ENCODE data around the gene SETBP1.

The SETBP1 gene

DNA sequence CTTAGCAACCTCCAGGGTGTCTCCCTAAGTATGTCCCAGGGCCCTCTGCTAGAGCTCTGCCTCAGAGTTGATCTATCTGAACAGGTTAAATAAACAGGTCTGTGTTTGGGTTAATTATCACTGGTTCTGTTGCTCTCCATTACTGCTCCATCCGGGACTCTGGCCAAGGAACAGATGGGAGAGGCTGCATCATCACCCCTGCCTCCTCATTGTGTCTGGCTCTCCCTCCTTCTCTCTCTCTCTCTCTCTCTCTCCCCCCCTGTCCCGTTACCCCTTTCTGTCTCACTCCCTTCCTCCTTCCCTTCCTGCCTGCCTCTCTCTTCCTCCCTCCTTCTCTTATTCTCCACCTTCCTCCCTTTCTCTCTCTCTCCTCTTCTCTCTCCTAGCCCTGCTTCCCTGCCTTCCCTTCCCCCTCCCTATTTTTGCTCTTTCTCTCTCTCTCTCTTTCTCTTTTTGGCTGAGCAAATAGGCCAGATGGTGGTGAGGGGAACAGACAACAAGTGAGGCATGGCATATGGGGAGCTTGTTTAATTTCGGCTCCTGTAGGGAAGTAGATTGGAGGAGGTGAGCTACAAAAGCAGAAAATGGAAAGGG, 62.1 kb downstream of the SETBP1 start:
- Mint-ChIP-seq H3K4me3 (no peak overlapping the region), H3K36me3 (ENCODE audit: insufficient read depth) (peaks cover 1% of the 10 kb centered on the region), H3K9me3 (no peaks in the 10 kb centered on the region), H3K27ac (ENCODE audit: low read depth) (no peak overlapping the region), H3K27me3 (no peaks in the 10 kb centered on the region), H3K4me1 (no peaks in the 10 kb centered on the region)
- no peak for ATAC-seq (replicated peaks; ENCODE audit: extremely low read depth, poor library complexity, severe bottlenecking)
- no peak for DNase-seq (ENCODE audit: low spot score in 2 of 2)

DNA sequence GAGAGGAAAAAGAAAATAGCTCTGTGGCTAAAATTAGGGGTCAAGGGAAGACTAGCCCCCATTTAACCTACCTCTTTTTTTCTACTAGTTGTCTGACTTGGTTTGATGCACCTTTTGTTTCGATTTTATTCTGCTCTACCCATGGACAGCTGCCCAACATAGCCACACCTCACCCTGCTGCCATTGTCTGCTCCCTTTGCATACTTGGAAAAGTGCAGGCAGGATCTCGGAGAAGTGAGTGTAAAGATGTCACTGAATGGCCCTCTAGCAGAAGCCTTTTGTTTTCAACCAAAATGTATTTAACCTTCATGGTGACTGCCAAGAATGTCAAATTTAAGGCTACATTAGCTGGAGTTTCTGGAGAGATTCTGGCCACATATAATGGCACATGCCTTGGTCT, 62.9 kb downstream of the SETBP1 start:
- H3K27ac Mint-ChIP-seq (ENCODE audit: low read depth): no peak overlapping the region
- no peak for ATAC-seq (replicated peaks; ENCODE audit: extremely low read depth, poor library complexity, severe bottlenecking)
- H3K27me3 Mint-ChIP-seq: no peaks in the 10 kb centered on the region
- no peaks in the 10 kb centered on the region for H3K9me3 Mint-ChIP-seq
- no peak overlapping the region for H3K4me3 Mint-ChIP-seq
- DNase-seq (ENCODE audit: low spot score in 2 of 2): no peak
- peaks cover 1% of the 10 kb centered on the region for H3K36me3 Mint-ChIP-seq (ENCODE audit: insufficient read depth)
- H3K4me1 Mint-ChIP-seq: no peaks in the 10 kb centered on the region

DNA sequence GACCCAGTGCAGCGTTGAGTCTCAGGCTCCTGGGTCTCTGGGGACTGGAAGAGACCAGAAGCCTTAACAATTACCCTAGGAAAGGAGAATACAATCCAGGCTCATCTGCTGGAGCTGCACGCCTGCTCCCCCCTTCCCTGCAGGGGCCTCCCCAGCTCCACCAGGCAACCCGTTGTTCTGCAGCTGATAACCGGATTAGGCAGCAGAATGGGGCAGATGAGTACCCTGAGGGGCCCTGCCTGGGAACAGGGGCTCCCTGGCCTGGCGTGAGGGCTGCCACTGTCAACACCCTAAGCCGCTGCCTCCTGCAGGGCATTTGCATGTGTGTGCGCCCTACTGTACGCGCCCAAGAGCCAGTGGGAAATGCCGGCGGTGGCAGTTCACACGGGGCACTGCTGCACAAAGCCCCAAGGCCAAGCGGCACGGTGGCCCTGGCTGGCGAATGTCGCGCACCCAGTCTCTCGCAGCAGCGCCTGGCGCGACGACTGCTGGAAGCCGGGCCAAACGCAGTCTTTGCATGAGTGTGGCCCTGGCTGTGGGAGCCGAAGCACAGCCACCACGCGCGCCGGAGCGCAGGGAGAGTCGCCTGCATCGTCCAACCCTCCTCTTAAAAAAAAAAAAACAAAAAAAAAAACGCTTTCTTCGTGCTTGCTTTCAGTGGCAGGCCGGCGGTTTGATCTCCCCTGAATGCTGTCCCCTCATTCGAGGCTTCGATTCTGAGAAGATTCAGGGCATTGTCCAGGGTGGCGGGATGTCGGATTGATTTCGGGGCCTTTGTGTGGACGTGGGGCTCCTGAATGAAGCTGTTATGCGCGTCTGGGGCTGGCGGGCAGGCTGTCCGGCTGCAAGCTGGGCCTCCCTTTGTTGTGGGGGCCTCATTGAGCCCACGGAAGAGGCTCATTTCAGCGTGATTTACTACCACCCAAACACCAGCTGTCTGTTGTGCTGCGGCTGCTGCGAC, 63.8 kb downstream of the SETBP1 start:
- H3K4me1 Mint-ChIP-seq: no peaks in the 10 kb centered on the region
- ATAC-seq (replicated peaks; ENCODE audit: extremely low read depth, poor library complexity, severe bottlenecking) (no peak), DNase-seq (ENCODE audit: low spot score in 2 of 2) (no peak)
- no peaks in the 10 kb centered on the region for H3K9me3 Mint-ChIP-seq
- no peaks in the 10 kb centered on the region for H3K27me3 Mint-ChIP-seq
- H3K36me3 Mint-ChIP-seq (ENCODE audit: insufficient read depth): peaks cover 1% of the 10 kb centered on the region
- no peak overlapping the region for H3K4me3 Mint-ChIP-seq
- H3K27ac Mint-ChIP-seq (ENCODE audit: low read depth): no peak overlapping the region

DNA sequence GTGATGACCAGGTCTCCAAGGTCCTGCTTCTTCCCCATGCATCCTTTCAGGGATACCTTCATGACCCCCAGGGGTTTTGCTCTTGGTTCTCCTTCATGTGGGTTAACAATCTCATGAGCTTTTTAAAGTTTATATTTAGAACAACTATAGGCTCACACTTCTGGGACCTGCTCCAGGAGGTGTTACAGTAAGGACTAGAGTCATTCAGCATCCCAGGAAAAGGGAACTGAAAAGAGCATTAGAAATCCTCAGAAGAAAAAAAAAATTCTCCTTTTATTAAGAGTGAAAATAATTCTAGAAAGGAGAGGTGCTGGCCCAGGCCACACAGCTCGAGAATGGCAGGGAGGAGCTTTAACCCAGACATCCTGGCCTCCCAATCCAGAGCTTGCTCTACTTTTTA, 66.5 kb downstream of the SETBP1 start:
- Mint-ChIP-seq H3K27ac (ENCODE audit: low read depth) (no peak overlapping the region), H3K4me1 (peaks cover 9% of the 10 kb centered on the region), H3K9me3 (no peaks in the 10 kb centered on the region), H3K36me3 (ENCODE audit: insufficient read depth) (no peaks in the 10 kb centered on the region), H3K27me3 (no peaks in the 10 kb centered on the region), H3K4me3 (no peak overlapping the region)
- ATAC-seq (replicated peaks; ENCODE audit: extremely low read depth, poor library complexity, severe bottlenecking) (no peak), DNase-seq (ENCODE audit: low spot score in 2 of 2) (no peak)

DNA sequence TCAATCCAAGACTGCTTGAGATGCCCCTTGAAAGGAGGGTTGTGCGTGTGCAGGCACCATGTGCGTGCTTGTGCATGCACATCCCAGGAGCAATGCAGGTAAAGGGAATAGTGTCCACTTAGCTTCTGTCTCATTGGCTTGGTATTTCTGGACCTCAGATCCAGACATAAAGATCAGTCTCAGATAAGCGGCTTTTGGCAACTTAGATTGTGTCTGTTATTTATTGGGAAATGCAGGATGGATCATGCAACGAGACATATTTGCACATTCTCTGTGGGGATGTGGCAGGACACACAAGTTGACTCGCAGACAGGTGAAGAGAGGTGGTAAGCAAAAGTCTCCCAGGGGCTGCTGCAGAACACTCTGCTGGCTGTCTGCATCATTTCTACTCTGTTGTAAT, 67.9 kb downstream of the SETBP1 start:
- Mint-ChIP-seq H3K36me3 (ENCODE audit: insufficient read depth) (no peaks in the 10 kb centered on the region), H3K27me3 (no peaks in the 10 kb centered on the region), H3K27ac (ENCODE audit: low read depth) (no peak overlapping the region), H3K4me1 (peaks cover 9% of the 10 kb centered on the region), H3K4me3 (no peak overlapping the region), H3K9me3 (no peaks in the 10 kb centered on the region)
- no peak for DNase-seq (ENCODE audit: low spot score in 2 of 2)
- no peak for ATAC-seq (replicated peaks; ENCODE audit: extremely low read depth, poor library complexity, severe bottlenecking)

DNA sequence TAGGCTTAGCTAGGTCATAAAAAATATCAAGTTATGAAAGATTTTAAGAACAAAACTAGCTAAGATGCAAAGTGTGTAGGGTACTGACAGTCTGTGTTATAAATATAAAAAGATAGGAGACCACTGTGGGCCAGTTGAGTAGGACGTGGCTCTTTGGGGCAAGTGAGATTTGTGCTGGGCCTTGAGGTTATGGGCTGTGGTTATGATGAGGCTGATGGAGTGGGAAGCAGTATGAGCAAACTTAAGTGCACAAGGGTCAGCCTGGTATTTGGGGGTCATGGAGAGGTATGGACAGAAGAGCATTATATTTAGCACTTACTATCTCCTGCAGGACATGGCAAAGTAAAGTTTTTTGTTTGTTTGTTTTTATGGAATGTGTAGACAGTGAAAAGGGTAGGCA, 70.1 kb downstream of the SETBP1 start:
- Mint-ChIP-seq H3K4me1 (peaks cover 9% of the 10 kb centered on the region), H3K36me3 (ENCODE audit: insufficient read depth) (no peaks in the 10 kb centered on the region), H3K27ac (ENCODE audit: low read depth) (no peak overlapping the region), H3K9me3 (no peaks in the 10 kb centered on the region), H3K27me3 (no peaks in the 10 kb centered on the region), H3K4me3 (no peak overlapping the region)
- no peak for DNase-seq (ENCODE audit: low spot score in 2 of 2)
- ATAC-seq (replicated peaks; ENCODE audit: extremely low read depth, poor library complexity, severe bottlenecking): no peak

DNA sequence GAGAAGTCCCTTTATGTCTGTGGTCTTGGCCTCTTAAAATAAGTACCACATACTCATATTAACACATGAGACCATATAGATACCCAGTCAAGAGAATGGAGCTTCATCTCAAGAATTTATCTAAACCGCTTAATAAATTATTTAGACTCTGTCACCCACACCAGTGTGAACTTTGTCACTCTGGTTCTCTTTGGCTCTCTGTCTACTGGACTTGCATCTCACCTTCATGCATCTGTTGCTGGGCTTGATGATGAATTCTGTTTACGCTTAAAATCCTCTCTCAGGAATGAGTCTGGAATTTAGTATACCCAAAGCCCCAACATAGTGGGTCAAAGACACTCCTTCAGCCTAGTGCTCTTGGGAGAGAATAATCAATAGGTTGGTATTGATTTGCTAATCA, 73.9 kb downstream of the SETBP1 start:
- DNase-seq (ENCODE audit: low spot score in 2 of 2): no peak
- Mint-ChIP-seq H3K9me3 (no peaks in the 10 kb centered on the region), H3K4me3 (no peak overlapping the region), H3K27ac (ENCODE audit: low read depth) (no peak overlapping the region), H3K36me3 (ENCODE audit: insufficient read depth) (no peaks in the 10 kb centered on the region), H3K4me1 (peaks cover 19% of the 10 kb centered on the region), H3K27me3 (no peaks in the 10 kb centered on the region)
- no peak for ATAC-seq (replicated peaks; ENCODE audit: extremely low read depth, poor library complexity, severe bottlenecking)

DNA sequence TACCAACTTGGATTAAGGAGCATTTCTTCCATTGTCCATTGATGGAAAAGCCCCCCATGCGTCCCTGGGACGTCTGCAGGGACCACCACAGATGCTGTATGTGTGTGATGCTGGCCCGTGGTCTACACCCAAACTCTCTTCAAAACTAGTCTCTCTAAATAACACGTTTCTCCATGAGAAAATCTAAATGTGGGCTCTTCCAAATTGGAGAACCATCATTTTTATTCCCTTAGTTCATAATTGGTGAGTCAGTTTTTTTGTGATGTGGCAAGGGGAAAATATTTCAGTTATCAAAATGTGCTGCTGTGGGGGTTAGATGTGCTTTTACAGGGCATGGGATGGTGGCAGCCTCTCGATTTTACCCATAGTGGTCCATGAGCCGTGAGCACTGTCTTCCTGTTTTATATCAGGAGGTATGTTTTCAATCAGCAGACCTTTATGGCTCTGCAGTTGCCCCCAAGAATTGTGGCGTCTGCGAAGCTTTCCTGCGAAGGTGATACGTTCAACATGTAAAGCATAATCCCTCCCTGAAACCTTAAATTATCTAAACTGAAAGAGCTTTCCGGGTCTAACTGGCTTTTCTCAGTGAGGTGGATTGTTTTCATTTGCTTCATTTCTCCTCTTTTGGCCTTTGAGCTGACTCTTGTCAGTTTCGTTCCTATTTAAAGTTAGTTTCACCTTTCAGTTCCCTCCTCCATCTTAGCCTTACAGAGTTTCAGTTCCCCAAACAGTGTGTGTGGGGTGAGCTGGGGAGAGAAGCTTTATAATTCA, 78.4 kb downstream of the SETBP1 start:
- DNase-seq (ENCODE audit: low spot score in 2 of 2): no peak
- Mint-ChIP-seq H3K27me3 (no peaks in the 10 kb centered on the region), H3K4me3 (peak overlapping the region; percentile 65), H3K36me3 (ENCODE audit: insufficient read depth) (peaks cover 4% of the 10 kb centered on the region), H3K9me3 (no peaks in the 10 kb centered on the region), H3K4me1 (peaks cover 19% of the 10 kb centered on the region), H3K27ac (ENCODE audit: low read depth) (peak overlapping the region; percentile 90)
- peak; percentile 69 for ATAC-seq (replicated peaks; ENCODE audit: extremely low read depth, poor library complexity, severe bottlenecking)

DNA sequence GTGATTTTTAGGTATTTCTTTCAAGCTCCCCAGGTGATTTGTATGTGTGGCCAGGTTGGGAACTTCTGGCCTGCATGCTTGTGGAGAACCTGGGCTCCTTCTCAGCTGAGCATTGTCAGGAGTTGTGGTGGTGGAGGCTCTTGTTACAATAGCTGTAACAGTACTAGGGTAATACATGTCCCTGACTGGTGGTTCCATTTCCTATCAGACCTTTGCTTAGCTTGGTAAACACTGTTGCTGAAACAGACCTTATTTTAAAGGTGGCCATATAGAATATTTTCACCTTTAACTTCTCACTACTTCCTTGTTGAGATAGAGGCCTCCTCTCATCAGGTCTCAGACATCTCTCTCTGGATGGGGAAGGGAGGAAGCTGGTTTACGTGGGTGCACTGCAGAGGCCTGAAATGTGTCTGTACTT, 79.2 kb downstream of the SETBP1 start:
- H3K4me3 Mint-ChIP-seq: peak overlapping the region; percentile 65
- peaks cover 4% of the 10 kb centered on the region for H3K36me3 Mint-ChIP-seq (ENCODE audit: insufficient read depth)
- H3K4me1 Mint-ChIP-seq: peaks cover 19% of the 10 kb centered on the region
- peak; percentile 51 for ATAC-seq (replicated peaks; ENCODE audit: extremely low read depth, poor library complexity, severe bottlenecking)
- H3K9me3 Mint-ChIP-seq: no peaks in the 10 kb centered on the region
- H3K27me3 Mint-ChIP-seq: no peaks in the 10 kb centered on the region
- DNase-seq (ENCODE audit: low spot score in 2 of 2): no peak
- peak overlapping the region; percentile 90 for H3K27ac Mint-ChIP-seq (ENCODE audit: low read depth)

DNA sequence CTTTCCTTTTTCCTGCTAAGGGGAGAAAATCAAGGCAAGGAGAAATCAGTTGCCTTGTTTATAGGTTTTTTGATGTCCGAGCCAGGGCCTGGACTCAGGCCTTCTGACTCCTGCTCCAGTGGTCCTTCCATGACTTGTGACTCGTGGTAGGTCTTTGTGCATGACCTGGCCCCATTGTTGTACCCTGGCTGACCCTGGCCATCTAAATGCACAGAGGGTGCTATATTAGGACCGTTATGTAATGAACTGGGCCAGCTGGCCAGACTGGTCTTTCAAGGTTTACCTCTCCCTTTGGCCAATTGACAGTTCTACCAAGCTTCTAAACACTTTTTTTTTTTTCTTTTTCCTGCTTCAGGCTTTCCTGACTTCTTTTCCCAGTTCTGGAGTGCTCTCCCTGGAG, 81.1 kb downstream of the SETBP1 start:
- no peak overlapping the region for H3K27ac Mint-ChIP-seq (ENCODE audit: low read depth)
- peaks cover 4% of the 10 kb centered on the region for H3K36me3 Mint-ChIP-seq (ENCODE audit: insufficient read depth)
- peaks cover 25% of the 10 kb centered on the region for H3K4me1 Mint-ChIP-seq
- no peaks in the 10 kb centered on the region for H3K9me3 Mint-ChIP-seq
- DNase-seq (ENCODE audit: low spot score in 2 of 2) (no peak), ATAC-seq (replicated peaks; ENCODE audit: extremely low read depth, poor library complexity, severe bottlenecking) (no peak)
- H3K4me3 Mint-ChIP-seq: no peak overlapping the region
- no peaks in the 10 kb centered on the region for H3K27me3 Mint-ChIP-seq

DNA sequence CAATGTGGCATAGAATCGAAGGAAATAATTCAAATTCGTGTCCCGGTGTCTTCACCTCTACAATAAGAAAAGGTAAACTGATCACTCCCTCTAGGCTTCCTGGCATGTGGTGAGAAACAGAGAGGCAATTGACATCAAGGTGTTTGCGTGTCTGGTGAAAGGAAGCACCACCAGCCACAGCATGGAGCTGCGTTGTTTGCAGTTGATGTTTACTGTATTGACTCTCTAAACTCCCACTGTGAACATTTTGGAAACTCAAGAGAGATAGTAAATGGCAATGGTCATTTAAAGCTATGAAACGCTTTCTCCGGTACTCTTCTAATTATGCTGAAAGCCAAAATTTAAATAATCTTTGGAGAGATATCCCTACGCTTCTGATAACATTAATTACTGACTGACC, 82.6 kb downstream of the SETBP1 start:
- peaks cover 25% of the 10 kb centered on the region for H3K4me1 Mint-ChIP-seq
- ATAC-seq (replicated peaks; ENCODE audit: extremely low read depth, poor library complexity, severe bottlenecking) (no peak), DNase-seq (ENCODE audit: low spot score in 2 of 2) (no peak)
- no peak overlapping the region for H3K27ac Mint-ChIP-seq (ENCODE audit: low read depth)
- no peak overlapping the region for H3K4me3 Mint-ChIP-seq
- no peaks in the 10 kb centered on the region for H3K27me3 Mint-ChIP-seq
- no peaks in the 10 kb centered on the region for H3K9me3 Mint-ChIP-seq
- peaks cover 4% of the 10 kb centered on the region for H3K36me3 Mint-ChIP-seq (ENCODE audit: insufficient read depth)

DNA sequence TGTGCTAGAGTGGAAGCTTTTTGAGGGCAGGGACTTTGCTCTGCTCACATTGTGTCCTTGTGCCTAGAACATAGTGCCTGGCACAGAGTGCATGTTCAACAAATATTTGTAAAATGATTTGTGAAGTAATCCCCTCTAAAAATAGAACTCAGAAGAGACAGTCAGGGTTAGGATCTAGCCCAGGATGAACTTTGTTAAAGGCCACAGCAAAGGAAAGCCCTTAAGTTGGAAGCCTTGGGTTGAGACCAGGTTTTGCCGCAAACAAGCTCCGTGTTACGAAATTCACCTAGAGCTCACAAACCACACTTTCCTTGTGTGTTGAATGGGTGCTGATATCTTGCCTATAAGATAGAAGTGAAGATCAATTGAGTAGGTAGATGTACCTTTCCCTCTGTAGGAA, 84.2 kb downstream of the SETBP1 start:
- H3K27me3 Mint-ChIP-seq: no peaks in the 10 kb centered on the region
- no peak overlapping the region for H3K4me3 Mint-ChIP-seq
- ATAC-seq (replicated peaks; ENCODE audit: extremely low read depth, poor library complexity, severe bottlenecking): no peak
- no peak for DNase-seq (ENCODE audit: low spot score in 2 of 2)
- peaks cover 6% of the 10 kb centered on the region for H3K36me3 Mint-ChIP-seq (ENCODE audit: insufficient read depth)
- H3K27ac Mint-ChIP-seq (ENCODE audit: low read depth): no peak overlapping the region
- H3K9me3 Mint-ChIP-seq: no peaks in the 10 kb centered on the region
- peaks cover 24% of the 10 kb centered on the region for H3K4me1 Mint-ChIP-seq

Measured in central memory CD8-positive, alpha-beta T cell (primary cell).